H54 (cell line): ENCODE results near the gene ACYP2.
"Not testable (repeated sequence)": the region's sequence is repeated elsewhere in the genome, so short reads cannot be mapped to it uniquely, and the experiment has no call there.

Source experiments
- DNase-seq: peaks from one replicate; pipeline ENCODE4 v3.0.0; 2011; ENCODE audit warnings: low spot score, mixed read lengths; ENCODE audit not compliant: insufficient read length
- FAIRE-seq: peaks from 3 replicates; lab custom pipeline; 2011; peaks lifted over from hg19 to GRCh38; lab: Jason Lieb, UNC
- POLR2A ChIP-seq: IDR thresholded peaks from 2 replicates; pipeline ENCODE4 v1.6.1; 2011; ENCODE audit warnings: low read depth, mild to moderate bottlenecking, low read length

The ACYP2 gene

GRCh38 chr2:54115284-54116137 is at the start of gene ACYP2:
ACYP2 (plus strand) TSS chr2:54115615.
- DNase-seq: peak; percentile 84
- FAIRE-seq: peak; percentile 92
- TF ChIP-seq POLR2A: peak; percentile 87

- FAIRE-seq: no peak
- no peak for DNase-seq
- TF ChIP-seq POLR2A: no peak
These were observed 49.5 kb upstream of the ACYP2 start for GRCh38 chr2:54065891-54066290.

DNA sequence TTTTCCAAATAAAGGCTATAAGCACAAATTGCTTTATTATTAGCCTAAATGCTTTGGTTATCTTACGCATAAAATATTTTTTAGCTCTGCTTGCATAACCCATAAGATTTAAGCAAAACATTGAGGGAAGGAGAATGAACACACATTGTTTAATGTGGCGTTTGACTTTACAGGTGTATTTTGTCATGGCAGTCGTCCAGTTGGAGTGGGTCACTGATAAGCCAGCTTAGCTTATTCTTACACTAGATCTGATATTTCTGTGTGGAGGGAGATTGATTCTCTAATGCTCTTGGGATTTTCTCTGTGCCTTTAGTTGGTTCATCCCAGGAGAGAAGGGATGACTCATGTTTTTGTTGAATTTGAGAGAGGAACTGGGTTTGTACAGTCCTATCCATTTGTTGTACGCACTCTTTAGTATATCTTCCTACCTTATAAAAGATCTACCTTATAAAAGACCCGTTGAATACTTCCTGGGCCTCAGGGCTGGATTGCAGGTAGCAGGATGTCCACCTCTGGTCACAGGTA is 47.5 kb upstream of the ACYP2 start:
- DNase-seq (no peak), FAIRE-seq (peak; percentile 52)
- no peak for TF ChIP-seq POLR2A

- FAIRE-seq, DNase-seq: not testable (repeated sequence)
These were observed 42.9 kb upstream of the ACYP2 start for GRCh38 chr2:54072483-54072882.

- DNase-seq (no peak), FAIRE-seq (peak; percentile 86)
- TF ChIP-seq POLR2A: no peak
These were observed 41.6 kb upstream of the ACYP2 start for GRCh38 chr2:54073796-54074195.

- no peak for TF ChIP-seq POLR2A
- peak; percentile 88 for FAIRE-seq
- DNase-seq: no peak
These were observed 40.6 kb upstream of the ACYP2 start for GRCh38 chr2:54074606-54075341.

DNA sequence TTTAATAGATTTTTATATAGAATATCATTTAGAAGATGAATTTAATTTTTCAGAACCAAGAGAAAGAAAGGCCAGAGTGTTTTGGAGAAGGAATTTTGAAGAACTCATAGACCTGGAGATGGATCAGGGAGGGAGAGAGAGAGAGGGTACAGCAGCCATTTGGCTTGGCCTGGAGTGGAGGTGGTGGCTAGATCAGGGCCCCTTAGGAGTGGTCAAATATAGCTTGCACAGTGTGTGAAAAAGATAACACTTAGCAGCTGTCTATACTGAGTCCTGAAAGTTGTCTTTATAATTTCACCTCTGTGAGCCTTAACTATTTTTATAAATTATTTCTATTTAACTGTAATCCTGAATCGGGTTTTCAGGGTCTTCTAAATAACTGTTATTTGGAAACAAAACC is 38.8 kb upstream of the ACYP2 start:
- TF ChIP-seq POLR2A: no peak
- FAIRE-seq (no peak), DNase-seq (no peak)

- DNase-seq (no peak), FAIRE-seq (no peak)
- no peak for TF ChIP-seq POLR2A
These were observed 38.1 kb upstream of the ACYP2 start for GRCh38 chr2:54077088-54077900.

GRCh38 chr2:54079331-54079730 is 36.1 kb upstream of the ACYP2 start:
- FAIRE-seq (no peak), DNase-seq (no peak)
- TF ChIP-seq POLR2A: no peak

- TF ChIP-seq POLR2A: no peak
- peak; percentile 11 for FAIRE-seq
- no peak for DNase-seq
These were observed 33.8 kb upstream of the ACYP2 start for GRCh38 chr2:54081574-54081973.

- DNase-seq (no peak), FAIRE-seq (no peak)
These were observed 32.4 kb upstream of the ACYP2 start for GRCh38 chr2:54083021-54083420.

GRCh38 chr2:54083445-54083844 is 32.0 kb upstream of the ACYP2 start:
- no peak for TF ChIP-seq POLR2A
- FAIRE-seq: no peak
- no peak for DNase-seq

More at GRCh38 chr2:54083021-54083420, 32.4 kb upstream of the ACYP2 start:
- TF ChIP-seq POLR2A: no peak

- TF ChIP-seq POLR2A: no peak
- FAIRE-seq (no peak), DNase-seq (no peak)
These were observed 30.8 kb upstream of the ACYP2 start for GRCh38 chr2:54084600-54084999.

- FAIRE-seq (no peak), DNase-seq (no peak)
- no peak for TF ChIP-seq POLR2A
These were observed 30.3 kb upstream of the ACYP2 start for GRCh38 chr2:54085069-54085468.
